Breast epithelium (tissue), 3 donors: ENCODE results near the gene PTPRG.

Source experiments
- POLR2A ChIP-seq: fragments of 450-650 bp; IDR thresholded peaks from one replicate; pipeline ENCODE4 v1.6.1; 2016; ENCODE audit warnings: antibody characterized with exemption, mild to moderate bottlenecking, moderate library complexity
- POLR2AphosphoS5 ChIP-seq, 3 donors: sonication (generic); formaldehyde crosslinking; IDR thresholded peaks; one replicate each; pipeline ENCODE4 v1.6.1; 2017; ENCODE audit warnings: antibody characterized with exemption in 3 of 3
- TF ChIP-seq, protein P1 (sequence below), 3 donors: fragments of 450-650 bp; IDR thresholded peaks; one replicate each; pipeline ENCODE4 v1.5.1; 2016 to 2017; ENCODE audit warnings: antibody characterized with exemption in 3 of 3, mild to moderate bottlenecking in 3 of 3, moderate library complexity in 3 of 3

DNA sequence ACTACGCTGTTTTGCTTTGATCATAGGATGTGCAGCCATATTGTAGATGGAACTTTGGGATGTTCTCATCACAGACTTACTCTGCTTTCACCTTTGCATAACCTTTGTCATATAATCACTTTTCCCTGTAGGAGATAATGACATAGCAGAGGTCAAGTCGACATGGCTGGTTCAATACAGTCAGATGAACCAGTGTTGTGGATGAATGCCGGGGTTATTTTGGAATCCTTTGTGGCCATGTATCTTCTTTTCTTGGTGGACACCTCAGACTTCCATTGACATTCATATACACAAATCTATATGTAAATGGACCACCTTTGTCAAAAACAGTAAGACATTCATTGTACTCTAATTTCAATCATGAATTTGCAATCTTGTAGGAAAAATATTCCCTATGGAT lies 180.2 kb downstream of the PTPRG start:
- TF ChIP-seq POLR2A (no peak), POLR2AphosphoS5 (IDR thresholded peaks at IDR 0.05) (no peak)
- TF ChIP-seq, protein P1, sequence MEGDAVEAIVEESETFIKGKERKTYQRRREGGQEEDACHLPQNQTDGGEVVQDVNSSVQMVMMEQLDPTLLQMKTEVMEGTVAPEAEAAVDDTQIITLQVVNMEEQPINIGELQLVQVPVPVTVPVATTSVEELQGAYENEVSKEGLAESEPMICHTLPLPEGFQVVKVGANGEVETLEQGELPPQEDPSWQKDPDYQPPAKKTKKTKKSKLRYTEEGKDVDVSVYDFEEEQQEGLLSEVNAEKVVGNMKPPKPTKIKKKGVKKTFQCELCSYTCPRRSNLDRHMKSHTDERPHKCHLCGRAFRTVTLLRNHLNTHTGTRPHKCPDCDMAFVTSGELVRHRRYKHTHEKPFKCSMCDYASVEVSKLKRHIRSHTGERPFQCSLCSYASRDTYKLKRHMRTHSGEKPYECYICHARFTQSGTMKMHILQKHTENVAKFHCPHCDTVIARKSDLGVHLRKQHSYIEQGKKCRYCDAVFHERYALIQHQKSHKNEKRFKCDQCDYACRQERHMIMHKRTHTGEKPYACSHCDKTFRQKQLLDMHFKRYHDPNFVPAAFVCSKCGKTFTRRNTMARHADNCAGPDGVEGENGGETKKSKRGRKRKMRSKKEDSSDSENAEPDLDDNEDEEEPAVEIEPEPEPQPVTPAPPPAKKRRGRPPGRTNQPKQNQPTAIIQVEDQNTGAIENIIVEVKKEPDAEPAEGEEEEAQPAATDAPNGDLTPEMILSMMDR (IDR thresholded peaks at IDR 0.05): no peak
